Uterus (tissue), 4 donors: Measurements from ENCODE around the gene TRIM7. TPM values are rescaled to one million over a fixed set of nuclear protein-coding genes. Genes with fewer than 3 reads are reported as not detected.

Experiments used
- DNase-seq, 2 donors: peaks; one replicate each; pipeline ENCODE4 v3.0.0-alpha.2; 2019 to 2020
- H3K27ac ChIP-seq, 2 donors: fragments of 200-600 bp; sonication (generic); 1 replicate in 1 of 2; 2 replicates in 1 of 2; pipeline ENCODE4 v1.5.1; 2016 to 2018
- H3K27me3 ChIP-seq, 2 donors: fragments of 200-600 bp; sonication (generic); one replicate each; pipeline ENCODE4 v1.5.1; 2018 to 2019; ENCODE audit warnings: control low read depth in 1 of 2
- H3K36me3 ChIP-seq, 2 donors: fragments of 200-600 bp; sonication (generic); one replicate each; pipeline ENCODE4 v1.5.1; 2019; ENCODE audit warnings: control low read depth in 1 of 2
- H3K4me1 ChIP-seq, 2 donors: fragments of 200-600 bp; sonication (generic); one replicate each; pipeline ENCODE4 v1.5.1; 2018 to 2019; ENCODE audit warnings: control low read depth in 1 of 2
- H3K4me3 ChIP-seq, 2 donors: fragments of 200-600 bp; sonication (generic); 1 replicate in 1 of 2; 2 replicates in 1 of 2; pipeline ENCODE4 v1.5.1; 2018 to 2019; ENCODE audit warnings: mild to moderate bottlenecking in 1 of 2
- H3K9me3 ChIP-seq, 2 donors: fragments of 200-600 bp; sonication (generic); one replicate each; pipeline ENCODE4 v1.5.1; 2019; ENCODE audit warnings: control low read depth in 1 of 2
- CTCF ChIP-seq, 4 experiments: fragments of 200-600 bp in 2 of 4; fragments of 450-650 bp in 2 of 4; sonication (generic) in 2 of 4; IDR thresholded peaks; one replicate each; pipeline ENCODE4 v1.5.1; 2016 to 2019; ENCODE audit warnings: antibody characterized with exemption in 4 of 4, mild to moderate bottlenecking in 2 of 4, moderate library complexity in 1 of 4
- POLR2A ChIP-seq, 2 donors: fragments of 450-650 bp; IDR thresholded peaks; one replicate each; pipeline ENCODE4 v1.6.1; 2016; ENCODE audit warnings: antibody characterized with exemption in 2 of 2, mild to moderate bottlenecking in 1 of 2, moderate library complexity in 1 of 2
- intact Hi-C: fragments of 100-400 bp; cut with DNase I; formaldehyde crosslinking; loops from one replicate; pipeline ENCODE4 v1.15.1; 2023; ENCODE audit warnings: low total_unique reads
- total RNA-seq, 4 donors: library from RNA; depleted of rRNA in 3 of 4; stranded (reverse); fragments of >200 nt in 3 of 4; gene quantifications; one replicate each; pipeline versions ENCODE4 v1.1.0 to v1.2.4, GENCODE V29; 2014 to 2023
- donor health status: DM: yes; HTN: yes; CAD: no.

The TRIM7 gene
- total RNA-seq, 4 donors from 2014 or later = 1.2 to 7.7 (median 1.6) TPM

GRCh38 chr5:181160152-181160754 lies 44.7 kb downstream of the TRIM7 start:
- H3K36me3 ChIP-seq = no peaks in the 10 kb centered on the region
- H3K9me3 ChIP-seq = no peaks in the 10 kb centered on the region
- peak; percentile 57 to 67 for DNase-seq
- intact Hi-C loops = no loop called here
- H3K27me3 ChIP-seq = peaks cover 0 to 15% of the 10 kb centered on the region in 2 donors
- peak overlapping the region in 1 of 2 donors; percentile 18 for H3K4me3 ChIP-seq
- peak in 1 of 2 donors; percentile 12 for TF ChIP-seq POLR2A (IDR thresholded peaks at IDR 0.05)
- no peak for TF ChIP-seq CTCF (IDR thresholded peaks at IDR 0.05)
- peaks cover 0 to 4% of the 10 kb centered on the region in 2 donors for H3K4me1 ChIP-seq
- H3K27ac ChIP-seq = peak overlapping the region; percentile 13 to 83

GRCh38 chr5:181159286-181160151 lies 45.5 kb downstream of the TRIM7 start:
- Histone ChIP-seq H3K27me3 (peaks cover 0 to 14% of the 10 kb centered on the region in 2 donors), H3K36me3 (no peaks in the 10 kb centered on the region), H3K4me3 (no peak overlapping the region), H3K4me1 (peaks cover 0 to 4% of the 10 kb centered on the region in 2 donors), H3K27ac (peak overlapping the region; percentile 13 to 83), H3K9me3 (no peaks in the 10 kb centered on the region)
- TF ChIP-seq POLR2A (IDR thresholded peaks at IDR 0.05) = no peak
- peak; percentile 68 to 85 (median 78) for TF ChIP-seq CTCF (IDR thresholded peaks at IDR 0.05)
- intact Hi-C loops = no loop called here
- DNase-seq = peak; percentile 84 to 86

- Histone ChIP-seq H3K27ac (no peak overlapping the region), H3K4me3 (no peak overlapping the region), H3K27me3 (peaks cover 0 to 9% of the 10 kb centered on the region in 2 donors), H3K9me3 (no peaks in the 10 kb centered on the region), H3K4me1 (peaks cover 0 to 4% of the 10 kb centered on the region in 2 donors), H3K36me3 (no peaks in the 10 kb centered on the region)
- intact Hi-C loops = no loop called here
- TF ChIP-seq POLR2A (IDR thresholded peaks at IDR 0.05) (no peak), CTCF (IDR thresholded peaks at IDR 0.05) (no peak)
- no peak for DNase-seq
These were observed 46.1 kb downstream of the TRIM7 start for GRCh38 chr5:181158869-181159268.

GRCh38 chr5:181156758-181157157 lies 48.2 kb downstream of the TRIM7 start:
- H3K36me3 ChIP-seq = no peaks in the 10 kb centered on the region
- H3K27ac ChIP-seq = no peak overlapping the region
- intact Hi-C loops = no loop called here
- no peaks in the 10 kb centered on the region for H3K9me3 ChIP-seq
- TF ChIP-seq CTCF (IDR thresholded peaks at IDR 0.05) = no peak
- DNase-seq = no peak
- no peak overlapping the region for H3K4me3 ChIP-seq
- H3K4me1 ChIP-seq = peaks cover 0 to 4% of the 10 kb centered on the region in 2 donors
- no peaks in the 10 kb centered on the region for H3K27me3 ChIP-seq

GRCh38 chr5:181153814-181154213 lies 51.2 kb downstream of the TRIM7 start:
- intact Hi-C loops = no loop called here
- H3K27me3 ChIP-seq = no peaks in the 10 kb centered on the region
- H3K27ac ChIP-seq = no peak overlapping the region

More at GRCh38 chr5:181153814-181154213, 51.2 kb downstream of the TRIM7 start:
- no peak for DNase-seq
- H3K4me3 ChIP-seq = no peak overlapping the region
- TF ChIP-seq CTCF (IDR thresholded peaks at IDR 0.05) = no peak
- no peak for TF ChIP-seq POLR2A (IDR thresholded peaks at IDR 0.05)
- H3K4me1 ChIP-seq = no peaks in the 10 kb centered on the region
- H3K9me3 ChIP-seq = no peaks in the 10 kb centered on the region
- no peaks in the 10 kb centered on the region for H3K36me3 ChIP-seq
